ENCODE data around the gene SCAF1.

SCAF1 gene

GRCh38 chr19:49645592-49645991 lies 3.6 kb downstream of the SCAF1 start:
- FAIRE-seq: no peak

- FAIRE-seq: no peak
Observed at GRCh38 chr19:49645995-49646394, 4.0 kb downstream of the SCAF1 start.

GRCh38 chr19:49646586-49646985 lies 4.6 kb downstream of the SCAF1 start:
- no peak for FAIRE-seq

GRCh38 chr19:49651029-49651819 lies 9.2 kb downstream of the SCAF1 start:
- FAIRE-seq: no peak

GRCh38 chr19:49651820-49652550 lies 10.0 kb downstream of the SCAF1 start:
- FAIRE-seq: no peak

- FAIRE-seq: no peak
Observed at GRCh38 chr19:49652551-49653465, 10.8 kb downstream of the SCAF1 start.

GRCh38 chr19:49653466-49653806 lies 11.4 kb downstream of the SCAF1 start:
- no peak for FAIRE-seq

GRCh38 chr19:49654581-49654980 lies 12.6 kb downstream of the SCAF1 start:
- no peak for FAIRE-seq

- no peak for FAIRE-seq
Observed at GRCh38 chr19:49655570-49656455, 13.8 kb downstream of the SCAF1 start.

GRCh38 chr19:49656456-49657109 lies 14.6 kb downstream of the SCAF1 start:
- FAIRE-seq: no peak

- FAIRE-seq: no peak
Observed at GRCh38 chr19:49657493-49658138, 15.6 kb downstream of the SCAF1 start.

GRCh38 chr19:49658139-49658517 lies 16.1 kb downstream of the SCAF1 start:
- no peak for FAIRE-seq

GRCh38 chr19:49658566-49659442 lies 16.8 kb downstream of the SCAF1 start:
- no peak for FAIRE-seq

- no peak for FAIRE-seq
Observed at GRCh38 chr19:49660338-49660961, 18.4 kb downstream of the SCAF1 start.

GRCh38 chr19:49662011-49662410 lies 20.0 kb downstream of the SCAF1 start:
- no peak for FAIRE-seq

- FAIRE-seq: no peak
Observed at GRCh38 chr19:49663224-49663623, 21.2 kb downstream of the SCAF1 start.

GRCh38 chr19:49664171-49665035 lies 22.4 kb downstream of the SCAF1 start:
- no peak for FAIRE-seq

- FAIRE-seq: no peak
Observed at GRCh38 chr19:49665036-49665350, 23.0 kb downstream of the SCAF1 start.

All from islet of Langerhans (tissue), 1 donor.